ENCODE measurements around the gene PHF21A. TPM values are rescaled to one million over a fixed set of nuclear protein-coding genes. Genes with fewer than 3 reads are reported as not detected.

Gene PHF21A
- total RNA-seq, result 10 to 100 TPM in 5 of 6 experiments, 1 to 10 TPM in 1; 9.2 to 17.1 (median 10.4) TPM
- long read RNA-seq, result 0 reads

DNA sequence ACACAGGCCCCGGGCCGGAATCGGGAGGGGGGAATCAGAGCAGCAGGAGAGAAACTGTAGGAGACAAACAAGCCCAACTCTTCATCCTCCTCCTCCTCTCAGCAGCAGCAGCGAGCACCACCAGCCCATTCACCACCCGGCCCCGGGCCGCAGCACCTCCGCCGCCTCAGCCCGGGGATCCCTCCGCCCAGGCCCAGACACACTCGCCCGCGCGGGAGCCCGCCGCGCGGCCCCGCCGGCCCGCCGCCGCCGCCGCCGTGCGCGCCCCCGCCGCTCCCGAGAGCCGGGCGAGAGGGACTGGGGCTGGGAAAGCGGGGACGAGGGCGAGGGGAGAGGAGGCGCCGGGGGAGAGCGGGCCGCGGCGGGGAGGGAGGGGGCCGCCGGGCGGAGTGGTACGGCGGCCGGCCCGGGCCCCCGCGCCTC, at the start of gene PHF21A:
Gene PHF21A (minus strand): TSS at position 154 of the 423 bp plus-strand sequence. CDS start 37,235 bp downstream, outside the sequence.
- Histone ChIP-seq H3K27ac (peak within 1 kb of the TSS; percentile 79 to 93 (median 83)), H3K9me3 (no peaks in the 10 kb centered on the region), H3K27me3 (no peaks in the 10 kb centered on the region), H3K36me3 (no peaks in the 10 kb centered on the region), H3K4me3 (peak within 1 kb of the TSS; percentile 52 to 79 (median 72)), H3K4me1 (peaks cover 0 to 15% (median 0%) of the 10 kb centered on the region in 4 donors)
- DNase-seq, result peak; percentile 91 to 92 (median 92)
- WGBS (ENCODE audit: insufficient coverage, low coverage, low lambda C conversion rate, missing lambda C conversion rate), result 0% methylated on average over 14 of the region's 52 CpGs
- TF ChIP-seq, protein P1, sequence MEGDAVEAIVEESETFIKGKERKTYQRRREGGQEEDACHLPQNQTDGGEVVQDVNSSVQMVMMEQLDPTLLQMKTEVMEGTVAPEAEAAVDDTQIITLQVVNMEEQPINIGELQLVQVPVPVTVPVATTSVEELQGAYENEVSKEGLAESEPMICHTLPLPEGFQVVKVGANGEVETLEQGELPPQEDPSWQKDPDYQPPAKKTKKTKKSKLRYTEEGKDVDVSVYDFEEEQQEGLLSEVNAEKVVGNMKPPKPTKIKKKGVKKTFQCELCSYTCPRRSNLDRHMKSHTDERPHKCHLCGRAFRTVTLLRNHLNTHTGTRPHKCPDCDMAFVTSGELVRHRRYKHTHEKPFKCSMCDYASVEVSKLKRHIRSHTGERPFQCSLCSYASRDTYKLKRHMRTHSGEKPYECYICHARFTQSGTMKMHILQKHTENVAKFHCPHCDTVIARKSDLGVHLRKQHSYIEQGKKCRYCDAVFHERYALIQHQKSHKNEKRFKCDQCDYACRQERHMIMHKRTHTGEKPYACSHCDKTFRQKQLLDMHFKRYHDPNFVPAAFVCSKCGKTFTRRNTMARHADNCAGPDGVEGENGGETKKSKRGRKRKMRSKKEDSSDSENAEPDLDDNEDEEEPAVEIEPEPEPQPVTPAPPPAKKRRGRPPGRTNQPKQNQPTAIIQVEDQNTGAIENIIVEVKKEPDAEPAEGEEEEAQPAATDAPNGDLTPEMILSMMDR (IDR thresholded peaks at IDR 0.05), result no peak
- peak; percentile 32 for TF ChIP-seq POLR2A (IDR thresholded peaks at IDR 0.05)
- ATAC-seq, result peak; percentile 71 to 89 (median 84)
- intact Hi-C loops (cut with DNase I), result no loop called here

GRCh38 chr11:46170797-46171196, 49.5 kb upstream of the PHF21A start:
- ATAC-seq (peak; percentile 91 to 96 (median 94)), DNase-seq (no peak)
- TF ChIP-seq POLR2A (IDR thresholded peaks at IDR 0.05), result no peak
- TF ChIP-seq, protein P1 (IDR thresholded peaks at IDR 0.05), result peak in 1 of 4 donors; percentile 5
- H3K4me3 ChIP-seq, result no peak overlapping the region
- peaks cover 0 to 6% (median 2%) of the 10 kb centered on the region in 4 donors for H3K4me1 ChIP-seq
- H3K27me3 ChIP-seq, result peaks cover 0 to 42% of the 10 kb centered on the region in 2 donors
- no peaks in the 10 kb centered on the region for H3K9me3 ChIP-seq
- H3K36me3 ChIP-seq, result no peaks in the 10 kb centered on the region
- intact Hi-C loops (cut with DNase I), result no loop called here
- H3K27ac ChIP-seq, result no peak overlapping the region

- WGBS (ENCODE audit: insufficient coverage, low coverage, low lambda C conversion rate, missing lambda C conversion rate), result 67% methylated on average over 5 of the region's 5 CpGs
- Histone ChIP-seq H3K27me3 (peaks cover 0 to 24% of the 10 kb centered on the region in 2 donors), H3K36me3 (no peaks in the 10 kb centered on the region), H3K4me3 (no peak overlapping the region), H3K27ac (no peak overlapping the region), H3K9me3 (no peaks in the 10 kb centered on the region), H3K4me1 (no peaks in the 10 kb centered on the region)
- TF ChIP-seq POLR2A (IDR thresholded peaks at IDR 0.05), result no peak
- TF ChIP-seq, protein P1 (IDR thresholded peaks at IDR 0.05), result no peak
- ATAC-seq (no peak), DNase-seq (no peak)
- intact Hi-C loops (cut with DNase I), result no loop called here
Observed at GRCh38 chr11:46162700-46163099, 41.4 kb upstream of the PHF21A start.

DNA sequence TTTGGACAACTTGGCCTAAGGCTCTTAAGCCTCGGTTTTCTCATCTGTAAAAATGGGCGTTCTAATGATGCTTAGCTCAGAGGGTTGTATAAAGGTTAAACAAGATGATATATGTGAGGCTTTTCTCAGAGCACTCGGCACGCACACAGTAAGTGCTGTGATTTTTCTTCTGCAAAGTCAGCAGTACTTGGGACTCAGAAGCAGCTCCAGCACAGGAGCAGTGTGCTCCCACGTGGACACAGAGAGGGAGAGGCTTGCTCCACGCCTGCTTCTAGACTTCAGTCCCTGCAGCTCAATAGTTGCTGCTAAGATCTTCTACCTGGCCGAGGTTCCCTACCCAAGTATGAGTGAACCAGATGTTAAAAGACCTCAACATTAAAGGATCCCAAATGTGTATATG, 39.9 kb upstream of the PHF21A start:
- DNase-seq (no peak), ATAC-seq (no peak)
- Histone ChIP-seq H3K27me3 (peaks cover 0 to 15% of the 10 kb centered on the region in 2 donors), H3K36me3 (no peaks in the 10 kb centered on the region), H3K27ac (no peak overlapping the region), H3K4me3 (no peak overlapping the region), H3K4me1 (no peaks in the 10 kb centered on the region), H3K9me3 (no peaks in the 10 kb centered on the region)
- TF ChIP-seq, protein P1 (IDR thresholded peaks at IDR 0.05), result no peak
- no peak for TF ChIP-seq POLR2A (IDR thresholded peaks at IDR 0.05)
- WGBS (ENCODE audit: insufficient coverage, low coverage, low lambda C conversion rate, missing lambda C conversion rate), result 80% methylated on average over 7 of the region's 7 CpGs
- intact Hi-C loops (cut with DNase I), result no loop called here

- Histone ChIP-seq H3K4me3 (no peak overlapping the region), H3K36me3 (no peaks in the 10 kb centered on the region), H3K27me3 (peaks cover 0 to 15% of the 10 kb centered on the region in 2 donors), H3K27ac (no peak overlapping the region), H3K4me1 (no peaks in the 10 kb centered on the region), H3K9me3 (no peaks in the 10 kb centered on the region)
- no peak for ATAC-seq
- TF ChIP-seq, protein P1 (IDR thresholded peaks at IDR 0.05), result no peak
- no peak for TF ChIP-seq POLR2A (IDR thresholded peaks at IDR 0.05)
- WGBS (ENCODE audit: insufficient coverage, low coverage, low lambda C conversion rate, missing lambda C conversion rate), result 0% methylated on average over 1 of the region's 3 CpGs
- intact Hi-C loops (cut with DNase I), result no loop called here
- no peak for DNase-seq
Observed at GRCh38 chr11:46160100-46160499, 38.8 kb upstream of the PHF21A start.

Measured in right lobe of liver (tissue), 6 donors.